WTC11 (cell line): ENCODE data around the gene TSPAN9. TPM values are rescaled to one million over a fixed set of nuclear protein-coding genes. Genes with fewer than 3 reads are reported as not detected.

ENCODE experiments used
- ATAC-seq: fragments of 200-7000 bp; cut with Tn5 transposase; 2 replicates; pipeline ENCODE4 v1.10.0; 2021; ENCODE audit warnings: mild to moderate bottlenecking, moderate library complexity
- CTCF ChIA-PET: fragments of 300-600 bp; sonication (Branson Sonifier 250); formaldehyde crosslinking; loops from one replicate; lab custom pipeline; 2021; ENCODE audit warnings: antibody characterized with exemption; lab: Charles Lee
- POLR2A ChIA-PET: fragments of 350-600 bp; sonication (Branson Sonifier 250); formaldehyde crosslinking; loops from one replicate; lab custom pipeline; 2021; ENCODE audit warnings: antibody characterized with exemption; lab: Charles Lee
- DNase-seq: peaks from one replicate; pipeline ENCODE4 v3.0.0; 2021; ENCODE audit warnings: low spot score
- H3K27ac Mint-ChIP-seq: 2 replicates; pipeline ENCODE4 v1.8.0; 2021; ENCODE audit warnings: mixed read lengths
- H3K27me3 Mint-ChIP-seq: 2 replicates; pipeline ENCODE4 v1.8.0; 2021; ENCODE audit warnings: low read depth, mild to moderate bottlenecking, moderate library complexity, mixed read lengths
- H3K36me3 Mint-ChIP-seq: 2 replicates; pipeline ENCODE4 v1.8.0; 2021; ENCODE audit warnings: mixed read lengths
- H3K4me1 Mint-ChIP-seq: 2 replicates; pipeline ENCODE4 v1.8.0; 2022; ENCODE audit warnings: mixed read lengths
- H3K4me3 Mint-ChIP-seq: 2 replicates; pipeline ENCODE4 v1.8.0; 2021; ENCODE audit warnings: mild to moderate bottlenecking, moderate library complexity, mixed read lengths
- H3K9me3 Mint-ChIP-seq: 2 replicates; pipeline ENCODE4 v1.8.0; 2021; ENCODE audit warnings: mixed read lengths
- ARID4B ChIP-seq: sonication (generic); formaldehyde crosslinking; IDR thresholded peaks from 2 replicates; pipeline ENCODE4 v1.8.0; 2023; ENCODE audit warnings: missing genetic modification reagents, mild to moderate bottlenecking, borderline replicate concordance
- ATF3 ChIP-seq: sonication (generic); formaldehyde crosslinking; conservative IDR thresholded peaks from 2 replicates; pipeline ENCODE4 v1.8.1; 2022; ENCODE audit warnings: mild to moderate bottlenecking, missing genetic modification reagents
- CBFB ChIP-seq: sonication (generic); formaldehyde crosslinking; IDR thresholded peaks from 2 replicates; pipeline ENCODE4 v1.8.1; 2022; ENCODE audit warnings: mild to moderate bottlenecking, low read depth, missing genetic modification reagents
- GRHL2 ChIP-seq: fragments of 250-450 bp; sonication (Bioruptor Pico); IDR thresholded peaks from 2 replicates; pipeline ENCODE4 v1.8.0; 2022; ENCODE audit warnings: mild to moderate bottlenecking, moderate library complexity; ENCODE audit not compliant: insufficient replicate concordance, severe bottlenecking
- MXD4 ChIP-seq: fragments of 250-450 bp; sonication (Bioruptor Pico); IDR thresholded peaks from 2 replicates; pipeline ENCODE4 v1.8.0; 2021; ENCODE audit warnings: mild to moderate bottlenecking, moderate library complexity, borderline replicate concordance
- MYBL2 ChIP-seq: sonication (generic); formaldehyde crosslinking; IDR thresholded peaks from 2 replicates; pipeline ENCODE4 v1.8.1; 2023; ENCODE audit warnings: mild to moderate bottlenecking, moderate library complexity, missing genetic modification reagents
- NFE2L1 ChIP-seq: sonication (generic); formaldehyde crosslinking; IDR thresholded peaks from 2 replicates; pipeline ENCODE4 v1.8.1; 2023; ENCODE audit warnings: missing genetic modification reagents
- SMAD3 ChIP-seq: sonication (generic); formaldehyde crosslinking; IDR thresholded peaks from 2 replicates; pipeline ENCODE4 v1.8.0; 2022; ENCODE audit warnings: missing genetic modification reagents, mild to moderate bottlenecking, borderline replicate concordance
- TEAD4 ChIP-seq: sonication (generic); formaldehyde crosslinking; IDR thresholded peaks from 2 replicates; pipeline ENCODE4 v1.8.0; 2022; ENCODE audit warnings: mild to moderate bottlenecking, missing genetic modification reagents
- total RNA-seq: library from RNA; stranded (reverse); gene quantifications from 3 replicates; pipeline ENCODE4 v1.2.3, GENCODE V29; 2021
- TF ChIP-seq, protein P1 (sequence below): sonication (generic); formaldehyde crosslinking; IDR thresholded peaks from 2 replicates; pipeline ENCODE4 v1.8.0; 2022; ENCODE audit warnings: mild to moderate bottlenecking, missing genetic modification reagents
- TF ChIP-seq, protein P2 (sequence below): fragments of 250-450 bp; sonication (Bioruptor Pico); conservative IDR thresholded peaks from 2 replicates; pipeline ENCODE4 v1.9.0; 2021; ENCODE audit warnings: mild to moderate bottlenecking
- TF ChIP-seq, protein P3 (sequence below): sonication (generic); formaldehyde crosslinking; IDR thresholded peaks from 2 replicates; pipeline ENCODE4 v1.8.0; 2023; ENCODE audit warnings: missing genetic modification reagents
- TF ChIP-seq, protein P4 (sequence below): fragments of 250-450 bp; sonication (Bioruptor Pico); IDR thresholded peaks from 2 replicates; pipeline ENCODE4 v1.8.0; 2021; ENCODE audit warnings: mild to moderate bottlenecking

Gene TSPAN9
- total RNA-seq, 1 experiment from 2014 or later: 27.6 TPM

DNA sequence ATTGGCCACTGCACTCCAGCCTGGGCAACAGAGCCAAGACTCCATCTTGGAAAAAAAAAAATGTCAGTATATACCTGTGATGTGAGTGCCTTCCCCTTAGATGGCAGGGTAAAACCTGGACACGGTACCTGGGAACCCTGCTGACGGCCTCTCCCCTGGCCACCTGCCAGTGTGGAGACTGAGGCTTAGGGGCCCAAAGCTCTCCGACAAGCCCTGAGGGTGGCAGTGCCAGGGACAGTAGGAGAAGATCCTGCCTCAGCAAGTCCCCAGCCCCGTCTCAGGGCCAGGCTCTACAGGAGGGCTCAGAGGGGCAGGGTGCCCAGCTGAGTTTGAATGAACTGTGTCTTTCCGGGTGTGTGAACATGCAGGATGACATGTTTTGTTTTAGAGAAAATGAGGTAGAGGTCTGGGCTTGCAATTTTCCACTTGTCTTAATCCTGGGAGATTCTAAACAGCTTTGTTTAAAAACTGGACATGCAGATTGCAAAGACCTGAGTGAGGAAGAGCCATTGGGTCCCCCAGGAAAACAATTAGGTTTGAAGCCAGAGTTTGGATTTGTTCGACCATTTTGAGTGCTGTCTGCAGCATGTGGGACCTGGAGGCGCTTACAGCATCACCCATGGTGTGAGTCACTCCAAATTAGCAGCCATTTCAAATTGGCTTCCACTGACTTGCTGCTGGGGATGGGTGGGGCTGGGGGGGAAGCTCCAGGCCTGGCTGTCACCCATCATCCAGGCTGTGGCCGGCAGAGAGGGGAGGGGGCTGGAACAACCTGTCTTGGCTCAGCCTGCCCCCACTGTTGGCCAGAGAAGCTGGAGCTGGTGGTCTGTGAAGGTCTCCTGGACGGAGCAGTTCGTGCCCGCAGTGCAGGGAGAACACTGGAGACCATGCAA is 10.8 kb downstream of the TSPAN9 start:
- ChIA-PET POLR2A (no interaction called here), CTCF (interaction anchor here (1.5 kb wide), 1 partner anchor 187 kb away, joined by 4 read pairs; no protein-coding TSS in a partner anchor)
- H3K4me1 Mint-ChIP-seq: peaks cover 31% of the 10 kb centered on the region
- peaks cover 7% of the 10 kb centered on the region for H3K9me3 Mint-ChIP-seq
- ATAC-seq: no peak
- no peak overlapping the region for H3K4me3 Mint-ChIP-seq
- H3K27ac Mint-ChIP-seq: peak overlapping the region; percentile 16
- TF ChIP-seq ATF3 (CRISPR knock-in tag) (no peak), ARID4B (CRISPR knock-in tag) (no peak), MYBL2 (CRISPR knock-in tag) (no peak), TEAD4 (CRISPR knock-in tag) (no peak), SMAD3 (no peak), CBFB (CRISPR knock-in tag) (no peak), MXD4 (CRISPR knock-in tag) (no peak), NFE2L1 (CRISPR knock-in tag) (no peak), GRHL2 (no peak)
- TF ChIP-seq, protein P1, sequence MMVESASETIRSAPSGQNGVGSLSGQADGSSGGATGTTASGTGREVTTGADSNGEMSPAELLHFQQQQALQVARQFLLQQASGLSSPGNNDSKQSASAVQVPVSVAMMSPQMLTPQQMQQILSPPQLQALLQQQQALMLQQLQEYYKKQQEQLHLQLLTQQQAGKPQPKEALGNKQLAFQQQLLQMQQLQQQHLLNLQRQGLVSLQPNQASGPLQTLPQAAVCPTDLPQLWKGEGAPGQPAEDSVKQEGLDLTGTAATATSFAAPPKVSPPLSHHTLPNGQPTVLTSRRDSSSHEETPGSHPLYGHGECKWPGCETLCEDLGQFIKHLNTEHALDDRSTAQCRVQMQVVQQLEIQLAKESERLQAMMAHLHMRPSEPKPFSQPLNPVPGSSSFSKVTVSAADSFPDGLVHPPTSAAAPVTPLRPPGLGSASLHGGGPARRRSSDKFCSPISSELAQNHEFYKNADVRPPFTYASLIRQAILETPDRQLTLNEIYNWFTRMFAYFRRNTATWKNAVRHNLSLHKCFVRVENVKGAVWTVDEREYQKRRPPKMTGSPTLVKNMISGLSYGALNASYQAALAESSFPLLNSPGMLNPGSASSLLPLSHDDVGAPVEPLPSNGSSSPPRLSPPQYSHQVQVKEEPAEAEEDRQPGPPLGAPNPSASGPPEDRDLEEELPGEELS (CRISPR knock-in tag): no peak
- TF ChIP-seq, protein P2, sequence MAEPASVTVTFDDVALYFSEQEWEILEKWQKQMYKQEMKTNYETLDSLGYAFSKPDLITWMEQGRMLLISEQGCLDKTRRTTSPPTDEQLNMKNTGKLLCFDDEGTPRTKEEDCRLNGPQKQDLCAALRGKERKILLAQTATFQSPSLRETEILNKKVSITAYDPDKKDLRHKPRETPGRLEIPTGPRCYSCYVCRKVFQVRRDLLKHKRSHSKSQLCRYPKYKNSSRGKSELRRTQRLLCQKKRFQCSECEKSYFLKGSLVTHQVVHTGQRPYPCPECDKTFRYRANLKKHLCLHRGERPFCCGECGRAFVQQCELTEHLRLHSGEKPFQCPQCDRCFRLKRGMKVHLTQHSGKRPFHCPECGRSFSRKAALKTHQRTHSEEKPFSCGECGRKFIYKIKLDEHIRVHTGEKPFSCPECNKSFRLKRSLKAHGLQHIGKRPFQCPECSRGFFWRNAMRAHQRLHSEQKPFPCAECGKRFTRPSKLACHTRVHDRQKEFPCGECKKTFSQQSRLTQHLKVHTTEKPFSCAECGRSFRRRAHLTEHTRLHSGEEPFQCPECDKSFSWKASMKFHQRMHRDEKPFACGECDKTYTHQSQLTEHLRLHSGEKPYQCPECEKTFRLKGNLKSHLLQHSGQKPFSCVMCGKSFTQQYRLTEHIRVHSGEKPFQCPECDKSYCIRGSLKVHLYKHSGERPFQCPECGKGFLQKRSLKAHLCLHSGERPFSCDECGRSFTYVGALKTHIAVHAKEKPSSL: no peak
- TF ChIP-seq, protein P3, sequence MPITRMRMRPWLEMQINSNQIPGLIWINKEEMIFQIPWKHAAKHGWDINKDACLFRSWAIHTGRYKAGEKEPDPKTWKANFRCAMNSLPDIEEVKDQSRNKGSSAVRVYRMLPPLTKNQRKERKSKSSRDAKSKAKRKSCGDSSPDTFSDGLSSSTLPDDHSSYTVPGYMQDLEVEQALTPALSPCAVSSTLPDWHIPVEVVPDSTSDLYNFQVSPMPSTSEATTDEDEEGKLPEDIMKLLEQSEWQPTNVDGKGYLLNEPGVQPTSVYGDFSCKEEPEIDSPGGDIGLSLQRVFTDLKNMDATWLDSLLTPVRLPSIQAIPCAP (CRISPR knock-in tag): no peak
- TF ChIP-seq, protein P4, sequence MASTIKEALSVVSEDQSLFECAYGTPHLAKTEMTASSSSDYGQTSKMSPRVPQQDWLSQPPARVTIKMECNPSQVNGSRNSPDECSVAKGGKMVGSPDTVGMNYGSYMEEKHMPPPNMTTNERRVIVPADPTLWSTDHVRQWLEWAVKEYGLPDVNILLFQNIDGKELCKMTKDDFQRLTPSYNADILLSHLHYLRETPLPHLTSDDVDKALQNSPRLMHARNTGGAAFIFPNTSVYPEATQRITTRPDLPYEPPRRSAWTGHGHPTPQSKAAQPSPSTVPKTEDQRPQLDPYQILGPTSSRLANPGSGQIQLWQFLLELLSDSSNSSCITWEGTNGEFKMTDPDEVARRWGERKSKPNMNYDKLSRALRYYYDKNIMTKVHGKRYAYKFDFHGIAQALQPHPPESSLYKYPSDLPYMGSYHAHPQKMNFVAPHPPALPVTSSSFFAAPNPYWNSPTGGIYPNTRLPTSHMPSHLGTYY (CRISPR knock-in tag): no peak
- no peaks in the 10 kb centered on the region for H3K27me3 Mint-ChIP-seq
- no peak for DNase-seq
- H3K36me3 Mint-ChIP-seq: peaks cover 3% of the 10 kb centered on the region
